ENCODE data around the gene TCAP.

DNA sequence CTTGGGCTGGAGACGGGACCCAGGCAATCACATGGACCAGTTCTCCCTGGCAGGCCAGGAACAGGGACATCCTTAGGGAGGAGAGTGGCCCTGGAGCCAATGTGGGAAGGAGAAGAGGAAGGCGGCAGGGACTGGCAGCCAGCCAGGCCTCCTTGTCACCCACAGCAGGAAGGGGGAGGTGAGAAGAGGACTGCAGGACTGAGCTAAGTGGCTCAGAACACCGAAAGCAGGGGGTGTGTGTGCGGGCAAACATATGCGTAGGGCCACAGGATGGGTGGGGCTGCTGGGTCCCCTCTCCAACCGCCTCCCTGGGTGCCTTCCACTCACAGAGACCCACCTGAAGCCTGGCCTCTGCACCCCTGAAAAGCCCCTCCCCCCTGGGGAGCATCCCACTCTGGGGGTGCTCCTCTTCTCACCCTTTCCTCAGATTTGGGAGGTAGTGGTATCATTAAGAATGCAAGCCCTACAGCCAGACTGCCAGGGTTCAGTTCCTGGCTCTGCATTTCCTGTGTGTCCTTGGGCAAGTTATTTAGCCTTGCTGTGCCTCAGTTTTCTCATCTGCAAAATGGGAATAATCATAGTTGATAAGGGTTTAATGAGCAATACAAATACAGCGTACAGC is 11.2 kb downstream of the TCAP start:
- TF ChIP-seq EZH2phosphoT487 (IDR thresholded peaks at IDR 0.05; ENCODE audit: borderline replicate concordance): no peak
- TF ChIP-seq, protein P1, sequence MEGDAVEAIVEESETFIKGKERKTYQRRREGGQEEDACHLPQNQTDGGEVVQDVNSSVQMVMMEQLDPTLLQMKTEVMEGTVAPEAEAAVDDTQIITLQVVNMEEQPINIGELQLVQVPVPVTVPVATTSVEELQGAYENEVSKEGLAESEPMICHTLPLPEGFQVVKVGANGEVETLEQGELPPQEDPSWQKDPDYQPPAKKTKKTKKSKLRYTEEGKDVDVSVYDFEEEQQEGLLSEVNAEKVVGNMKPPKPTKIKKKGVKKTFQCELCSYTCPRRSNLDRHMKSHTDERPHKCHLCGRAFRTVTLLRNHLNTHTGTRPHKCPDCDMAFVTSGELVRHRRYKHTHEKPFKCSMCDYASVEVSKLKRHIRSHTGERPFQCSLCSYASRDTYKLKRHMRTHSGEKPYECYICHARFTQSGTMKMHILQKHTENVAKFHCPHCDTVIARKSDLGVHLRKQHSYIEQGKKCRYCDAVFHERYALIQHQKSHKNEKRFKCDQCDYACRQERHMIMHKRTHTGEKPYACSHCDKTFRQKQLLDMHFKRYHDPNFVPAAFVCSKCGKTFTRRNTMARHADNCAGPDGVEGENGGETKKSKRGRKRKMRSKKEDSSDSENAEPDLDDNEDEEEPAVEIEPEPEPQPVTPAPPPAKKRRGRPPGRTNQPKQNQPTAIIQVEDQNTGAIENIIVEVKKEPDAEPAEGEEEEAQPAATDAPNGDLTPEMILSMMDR (conservative IDR thresholded peaks at IDR 0.05; ENCODE audit: low read length): no peak

Measured in Loucy (cell line).